AG04450 (cell line): ENCODE data around the gene LBH. TPM values are rescaled to one million over a fixed set of nuclear protein-coding genes. Genes with fewer than 3 reads are reported as not detected.

Experiments
- CTCF ChIA-PET: fragments of 300-600, 350-600 bp; formaldehyde crosslinking; extraction: SDS; loops from one replicate; lab custom pipeline; 2022; ENCODE audit warnings: antibody characterized with exemption, inconsistent platforms; lab: Charles Lee
- POLR2A ChIA-PET: fragments of 350-600 bp; formaldehyde crosslinking; extraction: SDS; loops from one replicate; lab custom pipeline; 2021; ENCODE audit warnings: antibody characterized with exemption, inconsistent platforms; lab: Yijun Ruan, JAX
- DNase-seq: peaks from one replicate; pipeline ENCODE4 v3.0.0-alpha.2; 2011; ENCODE audit warnings: low read depth, low spot score
- H3K27ac ChIP-seq: one replicate; pipeline ENCODE4 v1.5.1; 2012; ENCODE audit warnings: low read depth, low read length, control low read depth
- H3K27me3 ChIP-seq: one replicate; pipeline ENCODE4 v1.6.0; 2012; ENCODE audit warnings: low read length; ENCODE audit not compliant: control insufficient read depth, insufficient read depth
- H3K4me3 ChIP-seq: 2 replicates; pipeline ENCODE4 v1.5.1; 2011; ENCODE audit warnings: mild to moderate bottlenecking, low read depth, low read length, control low read depth
- H3K9me3 ChIP-seq: 2 replicates; pipeline ENCODE4 v1.5.1; 2012; ENCODE audit warnings: low read length; ENCODE audit not compliant: control insufficient read depth, insufficient read depth
- CTCF ChIP-seq: IDR thresholded peaks from 2 replicates; pipeline ENCODE4 v1.5.1; 2011; ENCODE audit warnings: low read depth, low read length, control low read depth, inconsistent platforms
- polyA plus RNA-seq: library from polyadenylated mRNA; depleted of rRNA; stranded (reverse); fragments of >200 nt; gene quantifications from 2 replicates; pipeline ENCODE4 v1.2.3, GENCODE V29; 2011

LBH gene
- polyA plus RNA-seq, 1 experiment: 381 TPM

- Histone ChIP-seq H3K27ac (peak overlapping the region; percentile 96), H3K27me3 (no peaks in the 10 kb centered on the region), H3K9me3 (peaks cover 3% of the 10 kb centered on the region), H3K4me3 (no peak overlapping the region)
- POLR2A ChIA-PET: interaction anchor here (0.8 to 2.7 kb wide), 15 partner anchors 8 to 211 kb away, joined by 3 to 42 read pairs (median 6); partner anchors contain the start of gene LBH
- CTCF ChIA-PET: interaction anchor here (0.7 to 1.2 kb wide), 5 partner anchors 129 to 420 kb away, joined by 3 to 9 read pairs (median 5); no protein-coding TSS in a partner anchor
- TF ChIP-seq CTCF: no peak
- DNase-seq: no peak
These were observed 62.8 kb downstream of the LBH start for GRCh38 chr2:30294133-30294532.

- CTCF ChIA-PET: no interaction called here
- H3K27me3 ChIP-seq: no peaks in the 10 kb centered on the region
These were observed 65.2 kb downstream of the LBH start for GRCh38 chr2:30296496-30296895.

GRCh38 chr2:30298302-30298701, 67.0 kb downstream of the LBH start:
- Histone ChIP-seq H3K27ac (no peak overlapping the region), H3K9me3 (peaks cover 3% of the 10 kb centered on the region), H3K27me3 (no peaks in the 10 kb centered on the region), H3K4me3 (no peak overlapping the region)
- CTCF ChIA-PET: interaction anchor here (1.1 to 1.6 kb wide), 4 partner anchors 11 to 413 kb away, joined by 3 to 7 read pairs (median 4); no protein-coding TSS in a partner anchor
- no peak for TF ChIP-seq CTCF
- DNase-seq: no peak
- POLR2A ChIA-PET: no interaction called here

More at GRCh38 chr2:30296496-30296895, 65.2 kb downstream of the LBH start:
- POLR2A ChIA-PET: no interaction called here
- Histone ChIP-seq H3K27ac (no peak overlapping the region), H3K9me3 (peaks cover 3% of the 10 kb centered on the region), H3K4me3 (no peak overlapping the region)
- no peak for DNase-seq
- no peak for TF ChIP-seq CTCF

- ChIA-PET CTCF (interaction anchor here (1.6 to 4.6 kb wide), 5 partner anchors 61 to 412 kb away, joined by 3 to 24 read pairs (median 8); no protein-coding TSS in a partner anchor), POLR2A (interaction anchor here (0.6 to 3.9 kb wide), 17 partner anchors 9 to 365 kb away, joined by 3 to 81 read pairs (median 6); partner anchors contain the start of genes LBH and LCLAT1)
- Histone ChIP-seq H3K27ac (peak overlapping the region; percentile 95), H3K4me3 (no peak overlapping the region), H3K9me3 (peaks cover 3% of the 10 kb centered on the region), H3K27me3 (no peaks in the 10 kb centered on the region)
- TF ChIP-seq CTCF: no peak
- no peak for DNase-seq
These were observed 68.8 kb downstream of the LBH start for GRCh38 chr2:30300122-30300455.

- Histone ChIP-seq H3K27ac (peak overlapping the region; percentile 99), H3K4me3 (no peak overlapping the region), H3K9me3 (peaks cover 3% of the 10 kb centered on the region), H3K27me3 (no peaks in the 10 kb centered on the region)
- TF ChIP-seq CTCF: no peak
- ChIA-PET POLR2A (interaction anchor here (0.6 to 3.9 kb wide), 24 partner anchors 9 to 365 kb away, joined by 3 to 81 read pairs (median 4); partner anchors contain the start of genes LBH and LCLAT1), CTCF (interaction anchor here (0.7 to 4.6 kb wide), 7 partner anchors 9 to 411 kb away, joined by 3 to 24 read pairs (median 6); no protein-coding TSS in a partner anchor)
- DNase-seq: peak; percentile 96
These were observed 69.3 kb downstream of the LBH start for GRCh38 chr2:30300456-30301221.
